B cell (primary cell): ENCODE data around the gene GAD2. TPM values are rescaled to one million over a fixed set of nuclear protein-coding genes. Genes with fewer than 3 reads are reported as not detected.

Experiments
- ATAC-seq: fragments of 200-7000 bp; cut with Tn5 transposase; one replicate; pipeline ENCODE4 v1.10.0; 2021; ENCODE audit warnings: low read depth, mild to moderate bottlenecking, moderate number of reproducible peaks, moderate library complexity
- CTCF ChIA-PET: fragments of 350-600 bp; sonication (Branson Sonifier 250); formaldehyde crosslinking; loops from one replicate; lab custom pipeline; 2021; ENCODE audit warnings: antibody characterized with exemption, inconsistent platforms; lab: Charles Lee
- POLR2A ChIA-PET: fragments of 350-600 bp; sonication (Branson Sonifier 250); formaldehyde crosslinking; loops from one replicate; lab custom pipeline; 2021; ENCODE audit warnings: antibody characterized with exemption; lab: Charles Lee
- DNase-seq: peaks from one replicate; pipeline ENCODE4 v3.0.0; 2013
- H2AFZ ChIP-seq: 2 replicates; pipeline ENCODE4 v1.6.1; 2012; ENCODE audit warnings: mild to moderate bottlenecking, low read depth, low read length; ENCODE audit not compliant: insufficient read depth, poor library complexity, severe bottlenecking
- H3K27ac ChIP-seq, 2 donors: 1 replicate in 1 of 2; 2 replicates in 1 of 2; pipeline ENCODE4 v1.5.1; 2012 to 2013; ENCODE audit warnings: low read length in 2 of 2, mild to moderate bottlenecking in 2 of 2, moderate library complexity in 1 of 2
- H3K27me3 ChIP-seq, 4 experiments: fragments of 200-600 bp in 1 of 4; sonication (generic) in 1 of 4; replicated peaks in 1 of 4; 1 replicate in 2 of 4; 2 replicates in 2 of 4; pipeline versions ENCODE4 v1.6.1 to v1.7.0; 2013 to 2016; ENCODE audit warnings: low read length in 3 of 4, mild to moderate bottlenecking in 2 of 4, mixed read lengths in 1 of 4, moderate library complexity in 1 of 4; ENCODE audit not compliant: insufficient read depth in 4 of 4, control insufficient read depth in 3 of 4; ENCODE audit errors: control extremely low read depth in 1 of 4
- H3K36me3 ChIP-seq, 2 experiments: replicated peaks in 1 of 2; 1 replicate in 1 of 2; 2 replicates in 1 of 2; pipeline versions ENCODE4 v1.6.1 to v1.7.1; 2013; ENCODE audit warnings: low read length in 1 of 2; ENCODE audit not compliant: insufficient read depth in 2 of 2, control insufficient read depth in 1 of 2; ENCODE audit errors: control extremely low read depth in 1 of 2, extremely low read depth in 1 of 2
- H3K4me1 ChIP-seq, 2 donors: fragments of 200-600 bp in 1 of 2; sonication (generic) in 1 of 2; 1 replicate in 1 of 2; 2 replicates in 1 of 2; pipeline versions ENCODE4 v1.5.1 to v1.6.1; 2013 to 2017; ENCODE audit warnings: low read length in 2 of 2; ENCODE audit not compliant: control insufficient read depth in 2 of 2, insufficient read depth in 2 of 2
- H3K4me2 ChIP-seq: replicated peaks from 2 replicates; pipeline ENCODE3; 2012; ENCODE audit warnings: mild to moderate bottlenecking, low read depth, low read length; ENCODE audit not compliant: poor library complexity, severe bottlenecking
- H3K4me3 ChIP-seq, 5 experiments: fragments of 200-600 bp in 1 of 5; sonication (generic) in 1 of 5; 1 replicate in 3 of 5; 2 replicates in 2 of 5; pipeline versions ENCODE4 v1.5.1 to v1.7.0; 2011 to 2016; ENCODE audit warnings: low read length in 4 of 5, mild to moderate bottlenecking in 4 of 5, low read depth in 2 of 5, control low read depth in 1 of 5, moderate library complexity in 1 of 5; ENCODE audit not compliant: insufficient read depth in 1 of 5; ENCODE audit errors: control extremely low read depth in 1 of 5, extremely low read depth in 1 of 5
- H3K79me2 ChIP-seq: fragments of 200-600 bp; sonication (generic); one replicate; pipeline ENCODE4 v1.6.0; 2016; ENCODE audit warnings: low read length; ENCODE audit not compliant: control insufficient read depth, insufficient read depth
- H3K9ac ChIP-seq: fragments of 200-600 bp; sonication (generic); 2 replicates; pipeline ENCODE4 v1.6.1; 2017; ENCODE audit warnings: mild to moderate bottlenecking, low read length, moderate library complexity
- H3K9me3 ChIP-seq, 3 donors: one replicate each; pipeline versions ENCODE4 v1.6.1 to v1.7.1; 2013; ENCODE audit warnings: low read length in 2 of 3; ENCODE audit not compliant: control insufficient read depth in 2 of 3, insufficient read depth in 1 of 3; ENCODE audit errors: control extremely low read depth in 1 of 3
- H4K20me1 ChIP-seq: 2 replicates; pipeline ENCODE4 v1.6.0; 2012; ENCODE audit warnings: mild to moderate bottlenecking, low read length; ENCODE audit not compliant: insufficient read depth, control insufficient read depth, poor library complexity, severe bottlenecking
- H3K27ac Mint-ChIP-seq: one replicate; pipeline ENCODE4 v1.8.0; 2021; ENCODE audit warnings: mixed read lengths
- H3K27me3 Mint-ChIP-seq: one replicate; pipeline ENCODE4 v1.8.0; 2021; ENCODE audit warnings: mixed read lengths
- H3K4me1 Mint-ChIP-seq: one replicate; pipeline ENCODE4 v1.8.0; 2021; ENCODE audit warnings: mixed read lengths
- H3K4me3 Mint-ChIP-seq: one replicate; pipeline ENCODE4 v1.8.0; 2021; ENCODE audit warnings: mixed read lengths
- H3K9me3 Mint-ChIP-seq: one replicate; pipeline ENCODE4 v1.8.0; 2022; ENCODE audit warnings: mixed read lengths; ENCODE audit not compliant: insufficient read depth
- EZH2 ChIP-seq: IDR thresholded peaks from 2 replicates; pipeline ENCODE4 v1.6.1; 2012; ENCODE audit warnings: borderline replicate concordance, low read depth, mild to moderate bottlenecking, moderate library complexity, low read length; ENCODE audit not compliant: insufficient read depth, poor library complexity, severe bottlenecking
- WGBS: methylation state at CpG from one replicate; pipeline ENCODE4 v1.1.5; 2013; ENCODE audit warnings: missing lambda C conversion rate; ENCODE audit not compliant: insufficient coverage; 5-methylcytosine and 5-hydroxymethylcytosine counted together
- intact Hi-C: fragments of 100-400 bp; cut with micrococcal nuclease; formaldehyde crosslinking; loops from one replicate; pipeline ENCODE4 v1.10.0; 2022
- polyA plus RNA-seq: library from polyadenylated mRNA; depleted of rRNA; stranded (reverse); fragments of >200 nt; gene quantifications from 2 replicates; pipeline ENCODE4 v1.2.3, GENCODE V29; 2012
- total RNA-seq, 2 donors: library from RNA; stranded (reverse); fragments of 120-200 nt in 1 of 2; gene quantifications; 1 replicate in 1 of 2; 2 replicates in 1 of 2; pipeline versions ENCODE4 v1.2.3 to v1.2.4, GENCODE V29; 2013 to 2022
- TF ChIP-seq, protein P1 (sequence below): fragments of 200-600 bp; IDR thresholded peaks from one replicate; pipeline ENCODE4 v1.8.0; 2022; ENCODE audit warnings: antibody characterized with exemption, mild to moderate bottlenecking

GAD2 gene
- total and polyA plus RNA-seq, 2 donors (not counting 1 experiment from before 2014, with no cell fraction given): not detected

- DNase-seq: no peak
These were observed 42.8 kb downstream of the GAD2 start for GRCh38 chr10:26259341-26259740.

GRCh38 chr10:26269754-26270153 is 53.2 kb downstream of the GAD2 start:
- no peak for DNase-seq
- Histone ChIP-seq H3K9me3 (no peaks in the 10 kb centered on the region), H3K79me2 (no peaks in the 10 kb centered on the region), H3K4me2 (no peak overlapping the region), H3K4me3 (no peak overlapping the region), H2AFZ (no peak overlapping the region), H3K9ac (no peak overlapping the region), H3K27me3 (peaks cover 0 to 3% (median 0%) of the 10 kb centered on the region in 4 experiments), H3K27ac (no peak overlapping the region), H3K4me1 (no peaks in the 10 kb centered on the region), H4K20me1 (no peaks in the 10 kb centered on the region), H3K36me3 (no peaks in the 10 kb centered on the region)
- Mint-ChIP-seq H3K4me1 (no peaks in the 10 kb centered on the region), H3K27ac (no peak overlapping the region), H3K9me3 (no peaks in the 10 kb centered on the region), H3K27me3 (peaks cover 17% of the 10 kb centered on the region), H3K4me3 (no peak overlapping the region)
- no peak for TF ChIP-seq EZH2
- TF ChIP-seq, protein P1, sequence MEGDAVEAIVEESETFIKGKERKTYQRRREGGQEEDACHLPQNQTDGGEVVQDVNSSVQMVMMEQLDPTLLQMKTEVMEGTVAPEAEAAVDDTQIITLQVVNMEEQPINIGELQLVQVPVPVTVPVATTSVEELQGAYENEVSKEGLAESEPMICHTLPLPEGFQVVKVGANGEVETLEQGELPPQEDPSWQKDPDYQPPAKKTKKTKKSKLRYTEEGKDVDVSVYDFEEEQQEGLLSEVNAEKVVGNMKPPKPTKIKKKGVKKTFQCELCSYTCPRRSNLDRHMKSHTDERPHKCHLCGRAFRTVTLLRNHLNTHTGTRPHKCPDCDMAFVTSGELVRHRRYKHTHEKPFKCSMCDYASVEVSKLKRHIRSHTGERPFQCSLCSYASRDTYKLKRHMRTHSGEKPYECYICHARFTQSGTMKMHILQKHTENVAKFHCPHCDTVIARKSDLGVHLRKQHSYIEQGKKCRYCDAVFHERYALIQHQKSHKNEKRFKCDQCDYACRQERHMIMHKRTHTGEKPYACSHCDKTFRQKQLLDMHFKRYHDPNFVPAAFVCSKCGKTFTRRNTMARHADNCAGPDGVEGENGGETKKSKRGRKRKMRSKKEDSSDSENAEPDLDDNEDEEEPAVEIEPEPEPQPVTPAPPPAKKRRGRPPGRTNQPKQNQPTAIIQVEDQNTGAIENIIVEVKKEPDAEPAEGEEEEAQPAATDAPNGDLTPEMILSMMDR: no peak
- no peak for ATAC-seq
- CTCF ChIA-PET: interaction anchor here (1.5 kb wide), 1 partner anchor 394 kb away, joined by 4 read pairs; no protein-coding TSS in a partner anchor
- POLR2A ChIA-PET: no interaction called here
- 27% methylated on average over 3 of the region's 8 CpGs for WGBS
- intact Hi-C loops: no loop called here

More at GRCh38 chr10:26259341-26259740, 42.8 kb downstream of the GAD2 start:
- Histone ChIP-seq H4K20me1 (no peaks in the 10 kb centered on the region), H3K9ac (no peak overlapping the region), H2AFZ (no peak overlapping the region), H3K27ac (no peak overlapping the region), H3K4me1 (no peaks in the 10 kb centered on the region), H3K79me2 (no peaks in the 10 kb centered on the region), H3K4me2 (no peak overlapping the region), H3K4me3 (no peak overlapping the region), H3K9me3 (no peaks in the 10 kb centered on the region), H3K27me3 (peaks cover 0 to 3% (median 2%) of the 10 kb centered on the region in 4 experiments), H3K36me3 (no peaks in the 10 kb centered on the region)
- intact Hi-C loops: no loop called here
- ChIA-PET POLR2A (no interaction called here), CTCF (no interaction called here)
- Mint-ChIP-seq H3K4me3 (no peak overlapping the region), H3K9me3 (no peaks in the 10 kb centered on the region), H3K27me3 (peaks cover 34% of the 10 kb centered on the region), H3K4me1 (no peaks in the 10 kb centered on the region), H3K27ac (no peak overlapping the region)
- TF ChIP-seq, protein P1: no peak
- no peak for TF ChIP-seq EZH2
- whole genome bisulfite sequencing: no CpG with 5 or more reads among the region's 1 CpG
- no peak for ATAC-seq
